ENCODE results near the gene IRF4. TPM values are rescaled to one million over a fixed set of nuclear protein-coding genes. Genes with fewer than 3 reads are reported as not detected.

IRF4 gene
- total and polyA plus RNA-seq, 2 experiments from 2014 or later = 1.3 to 1.9 TPM

- Mint-ChIP-seq H3K9me3 (peaks cover 24% of the 10 kb centered on the region), H3K36me3 (ENCODE audit: low read depth) (peaks cover 7% of the 10 kb centered on the region), H3K27ac (no peak overlapping the region), H3K4me1 (no peaks in the 10 kb centered on the region), H3K4me3 (no peak overlapping the region), H3K27me3 (ENCODE audit: insufficient read depth, low read depth, poor library complexity) (peaks cover 25% of the 10 kb centered on the region)
- H3K4me3 ChIP-seq = no peak overlapping the region
- H4K20me1 ChIP-seq (replicated peaks; ENCODE audit: insufficient read depth) = no peaks in the 10 kb centered on the region
- no peaks in the 10 kb centered on the region for H3K79me2 ChIP-seq (replicated peaks; ENCODE audit: insufficient read depth)
- H3K4me2 ChIP-seq = no peak overlapping the region
- no peaks in the 10 kb centered on the region for H3K9me2 ChIP-seq (ENCODE audit: insufficient read depth)
- DNase-seq (ENCODE audit: low spot score) (no peak), ATAC-seq (no peak)
- H3K4me1 ChIP-seq (ENCODE audit: insufficient read depth) = no peaks in the 10 kb centered on the region
- peaks cover 16% of the 10 kb centered on the region for H3K27me3 ChIP-seq (ENCODE audit: insufficient read depth)
- H3F3A ChIP-seq (replicated peaks; ENCODE audit: low read depth) = no peaks in the 10 kb centered on the region
- no peak overlapping the region for H2AFZ ChIP-seq
- no peaks in the 10 kb centered on the region; the same call in 1 of the 2 replicates for H3K36me3 ChIP-seq (ENCODE audit: insufficient read depth)
- no peak overlapping the region for H3K27ac ChIP-seq (ENCODE audit: low read depth)
- no peak for TF ChIP-seq REST (IDR thresholded peaks at IDR 0.05; ENCODE audit: unreplicated experiment)
- TF ChIP-seq ETS1 (IDR thresholded peaks at IDR 0.05) = no peak
- no peak for TF ChIP-seq CTCF (conservative IDR thresholded peaks at IDR 0.05; ENCODE audit: low read depth in 2 of 2)
- TF ChIP-seq CREB1 (CRISPR knock-in tag; IDR thresholded peaks at IDR 0.05; ENCODE audit: low read depth) = no peak
- no peak for TF ChIP-seq EZH2phosphoT487 (IDR thresholded peaks at IDR 0.05; ENCODE audit: unreplicated experiment)
- TF ChIP-seq EZH2 (IDR thresholded peaks at IDR 0.05; ENCODE audit: low read depth, unreplicated experiment) = no peak
- no peak for TF ChIP-seq ZNF331 (CRISPR knock-in tag; IDR thresholded peaks at IDR 0.05; ENCODE audit: low read depth)
- TF ChIP-seq NANOG (IDR thresholded peaks at IDR 0.05; ENCODE audit: borderline replicate concordance) = no peak
- no peak for TF ChIP-seq JUNB (IDR thresholded peaks at IDR 0.05; ENCODE audit: unreplicated experiment)
- no peak for TF ChIP-seq STAT1 (IDR thresholded peaks at IDR 0.05; ENCODE audit: unreplicated experiment)
- no peak for TF ChIP-seq ZNF462 (CRISPR knock-in tag; IDR thresholded peaks at IDR 0.05)
- TF ChIP-seq POLR2AphosphoS5 (IDR thresholded peaks at IDR 0.05; ENCODE audit: low read depth) = no peak
Observed at GRCh38 chr6:384898-385297, 6.7 kb upstream of the IRF4 start.

Data from GM23338 (cell line).